ENCODE measurements around the gene LRIG3. TPM values are rescaled to one million over a fixed set of nuclear protein-coding genes. Genes with fewer than 3 reads are reported as not detected.
"Not testable (repeated sequence)": the region's sequence is repeated elsewhere in the genome, so short reads cannot be mapped to it uniquely, and the experiment has no call there.

LRIG3 gene
- total and polyA plus RNA-seq, 4 experiments from 2014 or later = not detected

DNA sequence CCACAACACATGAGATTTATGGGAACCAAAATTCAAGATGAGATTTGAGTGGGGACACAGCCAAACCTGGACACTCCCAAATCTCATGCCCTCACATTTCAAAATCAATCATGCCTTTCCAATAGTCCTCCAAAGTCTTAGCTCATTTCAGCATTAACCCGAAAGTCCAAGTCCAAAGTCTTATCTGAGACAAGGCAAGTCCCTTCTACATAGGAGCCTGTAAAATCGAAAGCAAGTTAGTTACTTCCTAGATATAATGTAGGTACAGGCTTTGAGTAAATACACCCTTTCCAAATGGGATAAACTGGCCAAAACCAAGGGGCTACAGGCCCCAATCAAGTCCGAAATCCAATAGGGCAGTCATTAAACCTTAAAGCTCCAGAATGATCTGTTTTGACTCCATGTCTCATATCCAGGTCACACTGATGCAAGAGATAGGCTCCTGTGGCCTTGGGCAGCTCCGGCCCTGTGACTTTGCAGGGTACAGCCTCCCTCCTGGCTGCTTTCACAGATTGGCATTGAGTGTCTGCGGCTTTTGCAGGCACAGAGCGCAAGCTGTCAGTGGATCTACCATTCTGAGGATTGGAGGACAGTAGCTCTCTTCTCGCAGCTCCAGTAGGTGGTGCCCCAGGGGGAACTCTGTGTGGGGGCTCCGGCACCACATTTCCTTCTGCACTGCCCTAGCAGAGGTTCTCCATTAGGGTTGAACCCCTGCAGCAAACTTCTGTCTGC, 60.1 kb downstream of the LRIG3 start:
- Histone ChIP-seq H3K9me3 (ENCODE audit: control insufficient read depth in 1 of 2, low read length in 2 of 2) (no peaks in the 10 kb centered on the region), H3K36me3 (ENCODE audit: insufficient read depth, low read length) (no peaks in the 10 kb centered on the region), H3K27ac (ENCODE audit: low read depth, low read length) (no peak overlapping the region), H3K27me3 (ENCODE audit: insufficient read depth, low read length) (no peaks in the 10 kb centered on the region), H3K4me3 (ENCODE audit: low read length in 2 of 2) (no peak overlapping the region), H3K4me1 (ENCODE audit: insufficient read depth, low read length) (no peaks in the 10 kb centered on the region)
- intact Hi-C loops (cut with micrococcal nuclease) = no loop called here
- no peak for DNase-seq
- no peaks in the 10 kb centered on the region for H3K4me1 Mint-ChIP-seq
- ChIA-PET CTCF (ENCODE audit: partially characterized antibody) (no interaction called here), POLR2A (ENCODE audit: partially characterized antibody) (no interaction called here)
- peaks cover 0 to 8% (median 3%) of the 10 kb centered on the region in 8 donors for H3K9me3 Mint-ChIP-seq
- no peak overlapping the region for H3K27ac Mint-ChIP-seq
- H3K27me3 Mint-ChIP-seq = no peaks in the 10 kb centered on the region
- no peak overlapping the region for H3K4me3 Mint-ChIP-seq
- H3K36me3 Mint-ChIP-seq = no peaks in the 10 kb centered on the region

DNA sequence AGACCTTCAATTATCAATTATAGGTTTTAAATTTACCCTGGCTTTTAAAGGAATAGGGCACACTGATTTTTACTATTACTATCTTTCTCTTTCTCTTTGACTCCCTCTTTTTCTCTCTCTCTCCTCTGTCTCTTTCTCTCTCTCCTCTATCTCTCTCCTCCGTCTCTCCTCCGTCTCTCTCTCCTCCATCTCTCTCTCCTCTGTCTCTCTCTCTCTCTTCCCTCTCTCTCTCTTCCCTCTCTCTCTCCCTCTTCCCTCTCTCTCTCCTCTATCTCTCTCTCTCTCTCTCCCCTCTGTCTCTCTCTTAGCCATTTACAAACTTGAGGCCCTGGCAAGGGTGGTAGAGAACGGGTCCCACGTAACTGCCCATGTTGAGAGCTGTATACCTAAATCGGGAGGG, 62.3 kb downstream of the LRIG3 start:
- no peak overlapping the region for H3K4me3 ChIP-seq (ENCODE audit: low read length in 2 of 2)
- POLR2A ChIA-PET (ENCODE audit: partially characterized antibody) = no interaction called here
- H3K27me3 ChIP-seq (ENCODE audit: insufficient read depth, low read length) = no peaks in the 10 kb centered on the region
- H3K27ac ChIP-seq (ENCODE audit: low read depth, low read length) = no peak overlapping the region
- Mint-ChIP-seq H3K4me3 (no peak overlapping the region), H3K36me3 (no peaks in the 10 kb centered on the region), H3K4me1 (no peaks in the 10 kb centered on the region), H3K27ac (no peak overlapping the region), H3K27me3 (no peaks in the 10 kb centered on the region), H3K9me3 (peaks cover 0 to 16% (median 3%) of the 10 kb centered on the region in 8 donors)
- H3K4me1 ChIP-seq (ENCODE audit: insufficient read depth, low read length) = no peaks in the 10 kb centered on the region
- DNase-seq = no peak
- CTCF ChIA-PET (ENCODE audit: partially characterized antibody) = no interaction called here
- H3K9me3 ChIP-seq (ENCODE audit: control insufficient read depth in 1 of 2, low read length in 2 of 2) = no peaks in the 10 kb centered on the region
- no peaks in the 10 kb centered on the region for H3K36me3 ChIP-seq (ENCODE audit: insufficient read depth, low read length)
- intact Hi-C loops (cut with micrococcal nuclease) = no loop called here

DNA sequence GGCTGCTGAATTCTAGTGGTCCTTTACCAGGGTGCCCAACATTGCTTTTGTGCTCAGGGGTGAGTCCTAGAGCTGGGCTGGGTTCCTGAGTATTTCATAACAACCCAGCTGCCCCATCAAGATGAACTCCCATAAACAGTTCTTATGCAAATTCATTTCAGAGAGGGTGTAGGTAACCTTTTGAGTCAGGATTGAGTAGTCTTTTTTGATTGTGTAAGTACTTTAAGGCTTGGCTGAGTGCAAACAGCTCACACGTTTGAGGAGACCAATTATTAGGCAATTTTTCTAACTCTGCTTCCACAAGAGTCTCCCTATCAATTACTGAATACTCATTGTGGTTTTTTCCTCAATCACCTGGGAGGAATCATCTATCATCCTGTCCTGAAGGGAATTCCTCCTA, 63.1 kb downstream of the LRIG3 start:
- DNase-seq; H3K9me3 ChIP-seq (ENCODE audit: control insufficient read depth in 1 of 2, low read length in 2 of 2); H3K27ac ChIP-seq (ENCODE audit: low read depth, low read length); H3K36me3 ChIP-seq (ENCODE audit: insufficient read depth, low read length); POLR2A ChIA-PET (ENCODE audit: partially characterized antibody); CTCF ChIA-PET (ENCODE audit: partially characterized antibody); H3K4me3 Mint-ChIP-seq; intact Hi-C loops (cut with micrococcal nuclease); H3K4me1 Mint-ChIP-seq; H3K36me3 Mint-ChIP-seq; H3K4me3 ChIP-seq (ENCODE audit: low read length in 2 of 2); H3K27me3 ChIP-seq (ENCODE audit: insufficient read depth, low read length); H3K4me1 ChIP-seq (ENCODE audit: insufficient read depth, low read length); H3K27ac Mint-ChIP-seq; H3K27me3 Mint-ChIP-seq: not testable (repeated sequence)
- peaks cover 0 to 16% (median 4%) of the 10 kb centered on the region in 8 donors for H3K9me3 Mint-ChIP-seq

DNA sequence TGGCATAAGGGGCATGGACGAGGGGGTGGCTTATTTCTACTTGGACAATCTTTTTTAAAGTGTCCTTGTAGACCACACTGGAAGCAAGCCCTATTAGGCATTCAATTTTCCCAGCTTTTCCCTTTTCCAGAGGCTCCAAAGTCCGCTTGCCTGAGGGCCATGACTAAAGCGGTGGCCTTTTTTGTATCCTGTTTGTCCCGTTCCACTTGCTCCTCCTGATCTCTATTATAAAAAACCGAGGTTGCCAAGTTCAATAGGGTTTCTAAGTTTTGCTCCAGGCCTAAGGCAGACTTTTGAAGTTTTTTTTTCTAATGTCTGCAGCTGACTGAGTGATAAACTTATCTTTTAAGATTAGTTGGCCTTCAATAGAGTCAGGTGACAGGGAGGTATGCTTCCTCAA, 64.7 kb downstream of the LRIG3 start:
- H3K4me3 ChIP-seq (ENCODE audit: low read length in 2 of 2); H3K36me3 Mint-ChIP-seq; H3K4me1 ChIP-seq (ENCODE audit: insufficient read depth, low read length); H3K4me1 Mint-ChIP-seq; H3K4me3 Mint-ChIP-seq; H3K27me3 ChIP-seq (ENCODE audit: insufficient read depth, low read length); H3K27ac Mint-ChIP-seq; CTCF ChIA-PET (ENCODE audit: partially characterized antibody); intact Hi-C loops (cut with micrococcal nuclease); H3K36me3 ChIP-seq (ENCODE audit: insufficient read depth, low read length); H3K27ac ChIP-seq (ENCODE audit: low read depth, low read length); DNase-seq; H3K9me3 ChIP-seq (ENCODE audit: control insufficient read depth in 1 of 2, low read length in 2 of 2); POLR2A ChIA-PET (ENCODE audit: partially characterized antibody); H3K27me3 Mint-ChIP-seq: not testable (repeated sequence)
- peaks cover 0 to 16% (median 5%) of the 10 kb centered on the region in 8 donors for H3K9me3 Mint-ChIP-seq

DNA sequence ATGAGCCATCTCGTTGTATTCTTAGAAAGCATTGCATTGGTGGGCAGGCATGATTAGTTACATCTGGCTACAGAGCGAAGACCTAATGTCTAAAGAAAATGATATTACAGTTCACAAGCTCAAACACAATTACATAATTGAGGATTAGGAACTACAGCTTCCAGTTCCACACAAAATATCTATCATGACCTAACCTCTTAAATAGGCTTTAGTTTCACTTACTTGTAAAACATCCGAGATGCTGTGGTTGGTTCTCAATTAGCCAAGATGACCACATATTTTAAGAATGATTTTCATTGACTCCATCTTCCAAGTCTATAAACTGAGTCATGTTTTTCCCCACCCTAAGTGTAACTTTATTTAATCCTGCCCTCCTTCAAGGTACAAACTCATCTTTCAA, 69.5 kb downstream of the LRIG3 start:
- Mint-ChIP-seq H3K4me3 (no peak overlapping the region), H3K9me3 (peaks cover 0 to 14% (median 4%) of the 10 kb centered on the region in 8 donors), H3K4me1 (no peaks in the 10 kb centered on the region), H3K27ac (no peak overlapping the region), H3K36me3 (no peaks in the 10 kb centered on the region), H3K27me3 (no peaks in the 10 kb centered on the region)
- Histone ChIP-seq H3K4me1 (ENCODE audit: insufficient read depth, low read length) (no peaks in the 10 kb centered on the region), H3K36me3 (ENCODE audit: insufficient read depth, low read length) (no peaks in the 10 kb centered on the region), H3K27me3 (ENCODE audit: insufficient read depth, low read length) (no peaks in the 10 kb centered on the region), H3K27ac (ENCODE audit: low read depth, low read length) (no peak overlapping the region), H3K9me3 (ENCODE audit: control insufficient read depth in 1 of 2, low read length in 2 of 2) (no peaks in the 10 kb centered on the region), H3K4me3 (ENCODE audit: low read length in 2 of 2) (no peak overlapping the region)
- intact Hi-C loops (cut with micrococcal nuclease) = no loop called here
- no peak for DNase-seq
- ChIA-PET CTCF (ENCODE audit: partially characterized antibody) (no interaction called here), POLR2A (ENCODE audit: partially characterized antibody) (no interaction called here)

DNA sequence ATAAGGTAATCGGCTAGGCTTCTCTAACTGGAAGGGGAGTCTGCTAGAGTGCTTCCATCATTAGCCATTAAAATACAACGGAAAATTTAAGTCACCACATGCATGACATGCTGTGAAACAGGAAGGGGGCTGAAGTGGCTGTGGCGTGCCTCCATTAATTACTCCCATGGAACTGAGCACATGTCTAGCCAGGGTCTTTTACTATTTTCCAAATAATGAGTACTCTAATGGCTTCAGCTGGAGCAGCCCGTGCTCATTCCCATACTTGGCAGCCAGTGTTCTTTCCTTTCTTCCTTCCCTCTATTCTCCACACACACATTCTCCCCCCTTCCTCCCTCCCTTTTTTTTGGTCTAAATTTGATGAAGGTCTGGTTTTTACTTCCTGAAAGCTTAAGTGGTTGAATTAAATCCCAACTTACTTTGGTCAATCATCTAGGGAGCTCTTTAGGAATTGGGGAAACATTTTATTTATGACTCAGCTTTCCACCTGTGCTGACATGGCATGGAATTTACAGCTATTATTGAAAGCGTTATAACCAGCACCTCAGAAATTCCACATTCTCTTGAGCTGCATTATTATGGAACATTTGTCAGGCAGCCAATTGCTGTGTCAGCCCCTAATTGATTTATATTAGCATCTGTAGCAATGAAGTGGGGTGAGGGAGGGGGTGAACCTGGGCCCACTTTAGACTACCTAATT, 72.3 kb downstream of the LRIG3 start:
- Histone ChIP-seq H3K36me3 (ENCODE audit: insufficient read depth, low read length) (no peaks in the 10 kb centered on the region), H3K27me3 (ENCODE audit: insufficient read depth, low read length) (no peaks in the 10 kb centered on the region), H3K4me3 (ENCODE audit: low read length in 2 of 2) (no peak overlapping the region), H3K27ac (ENCODE audit: low read depth, low read length) (no peak overlapping the region), H3K9me3 (ENCODE audit: control insufficient read depth in 1 of 2, low read length in 2 of 2) (no peaks in the 10 kb centered on the region), H3K4me1 (ENCODE audit: insufficient read depth, low read length) (no peaks in the 10 kb centered on the region)
- H3K36me3 Mint-ChIP-seq = no peaks in the 10 kb centered on the region
- H3K9me3 Mint-ChIP-seq = peaks cover 0 to 6% (median under 1%) of the 10 kb centered on the region in 8 donors
- H3K27ac Mint-ChIP-seq = no peak overlapping the region
- H3K4me1 Mint-ChIP-seq = no peaks in the 10 kb centered on the region
- intact Hi-C loops (cut with micrococcal nuclease) = no loop called here
- POLR2A ChIA-PET (ENCODE audit: partially characterized antibody) = no interaction called here
- no peaks in the 10 kb centered on the region for H3K27me3 Mint-ChIP-seq
- DNase-seq = no peak
- no peak overlapping the region for H3K4me3 Mint-ChIP-seq
- CTCF ChIA-PET (ENCODE audit: partially characterized antibody) = no interaction called here

DNA sequence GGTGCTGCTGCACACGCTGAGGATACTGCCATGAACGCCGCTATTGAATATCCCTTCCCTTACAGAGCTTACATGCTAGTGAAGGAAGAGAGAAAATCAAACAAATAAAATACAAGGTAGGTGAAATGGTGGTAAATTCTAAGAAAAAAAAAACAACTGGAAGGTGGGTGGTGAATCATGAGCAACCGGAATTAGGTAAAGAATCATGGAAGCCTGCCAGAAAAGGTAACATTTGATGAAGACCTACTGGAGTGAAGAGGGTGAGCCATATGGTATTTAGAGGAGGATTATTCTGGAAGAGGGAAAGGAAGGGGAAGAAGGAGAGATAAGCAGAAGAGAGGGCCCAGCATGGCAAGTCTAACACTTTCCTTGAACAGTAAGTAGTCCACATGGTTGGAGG, 76.1 kb downstream of the LRIG3 start:
- no peaks in the 10 kb centered on the region for H3K27me3 ChIP-seq (ENCODE audit: insufficient read depth, low read length)
- no peak overlapping the region for H3K4me3 ChIP-seq (ENCODE audit: low read length in 2 of 2)
- intact Hi-C loops (cut with micrococcal nuclease) = no loop called here
- no peaks in the 10 kb centered on the region for H3K36me3 Mint-ChIP-seq
- no peaks in the 10 kb centered on the region for H3K27me3 Mint-ChIP-seq
- no peaks in the 10 kb centered on the region for H3K4me1 ChIP-seq (ENCODE audit: insufficient read depth, low read length)
- DNase-seq = no peak
- H3K27ac Mint-ChIP-seq = no peak overlapping the region
- no peak overlapping the region for H3K27ac ChIP-seq (ENCODE audit: low read depth, low read length)
- no peaks in the 10 kb centered on the region for H3K4me1 Mint-ChIP-seq
- no peaks in the 10 kb centered on the region for H3K36me3 ChIP-seq (ENCODE audit: insufficient read depth, low read length)
- no peaks in the 10 kb centered on the region for H3K9me3 ChIP-seq (ENCODE audit: control insufficient read depth in 1 of 2, low read length in 2 of 2)
- H3K4me3 Mint-ChIP-seq = no peak overlapping the region
- ChIA-PET CTCF (ENCODE audit: partially characterized antibody) (no interaction called here), POLR2A (ENCODE audit: partially characterized antibody) (no interaction called here)
- peaks cover 0 to 11% (median 3%) of the 10 kb centered on the region in 8 donors for H3K9me3 Mint-ChIP-seq

Data from CD4-positive, alpha-beta memory T cell (primary cell).